Ovary (tissue), 9 donors: ENCODE measurements around the gene ZCCHC8. TPM values are rescaled to one million over a fixed set of nuclear protein-coding genes. Genes with fewer than 3 reads are reported as not detected.

Experiments
- DNase-seq, 5 donors: peaks; one replicate each; pipeline ENCODE4 v3.0.0-alpha.2; 2019 to 2020
- H3K27ac ChIP-seq, 2 donors: fragments of 200-600 bp; one replicate each; pipeline versions ENCODE4 v1.5.1 to v1.8.0; 2019 to 2022
- H3K27me3 ChIP-seq: fragments of 200-600 bp; one replicate; pipeline ENCODE4 v1.8.0; 2022
- H3K36me3 ChIP-seq: fragments of 200-600 bp; sonication (generic); one replicate; pipeline ENCODE4 v1.5.1; 2019
- H3K4me1 ChIP-seq: one replicate; pipeline ENCODE4 v1.8.1; 2013; ENCODE audit warnings: mild to moderate bottlenecking, moderate library complexity; ENCODE audit not compliant: insufficient read depth
- H3K4me3 ChIP-seq: fragments of 200-600 bp; sonication (generic); one replicate; pipeline ENCODE4 v1.5.1; 2017
- H3K9me3 ChIP-seq, 2 donors: fragments of 200-600 bp in 1 of 2; sonication (generic) in 1 of 2; one replicate each; pipeline versions ENCODE4 v1.5.1 to v1.8.1; 2013 to 2019; ENCODE audit warnings: mild to moderate bottlenecking in 1 of 2, moderate library complexity in 1 of 2
- CTCF ChIP-seq, 3 donors: fragments of 450-650 bp in 2 of 3; fragments of 200-600 bp in 1 of 3; IDR thresholded peaks; one replicate each; pipeline versions ENCODE4 v1.5.1 to v1.8.0; 2016 to 2022; ENCODE audit warnings: antibody characterized with exemption in 3 of 3, mild to moderate bottlenecking in 1 of 3
- EP300 ChIP-seq: sonication (generic); formaldehyde crosslinking; IDR thresholded peaks from one replicate; pipeline ENCODE4 v1.6.1; 2017; ENCODE audit warnings: antibody characterized with exemption
- POLR2A ChIP-seq: fragments of 450-650 bp; IDR thresholded peaks from one replicate; pipeline ENCODE4 v1.6.1; 2017; ENCODE audit warnings: antibody characterized with exemption, mild to moderate bottlenecking, moderate library complexity
- WGBS, 3 donors: extraction: QIAGEN DNeasy Blood & Tissue Kit in 1 of 3; methylation state at CpG; one replicate each; pipeline versions ENCODE4 v1.1.5 to v1.1.7; 2013 to 2017; 5-methylcytosine and 5-hydroxymethylcytosine counted together
- intact Hi-C, 4 donors: fragments of 100-400 bp; cut with DNase I; formaldehyde crosslinking; loops; one replicate each; pipeline versions ENCODE4 v1.11.0 to v1.15.1; 2022 to 2023
- polyA plus RNA-seq, 2 donors: library from polyadenylated mRNA; stranded (reverse); fragments of 200-250 nt in 1 of 2; fragments of 350-450 nt in 1 of 2; fragmentation: Illumina TruSeq in 1 of 2; extraction: RNeasy Lipid Tissue Mini Kit (QIAGEN cat#74804) in 1 of 2; gene quantifications; one replicate each; pipeline ENCODE4 v1.2.3, GENCODE V29; 2013 to 2014
- total RNA-seq, 7 donors: library from RNA; depleted of rRNA in 2 of 7; stranded (reverse); fragments of >200 nt in 2 of 7; fragmentation: NEBNext Ultra II Directional in 3 of 7; extraction: Animal tissue kit (Norgen Biotek cat#: 25700) in 3 of 7; gene quantifications; one replicate each; pipeline versions ENCODE4 v1.1.0 to v1.2.4, GENCODE V29; 2016 to 2023
- donor health status: DM: no; HTN: no; CAD: no; lungs with moderate emphysema.
- donor health status: DM: no; HTN: no; CAD: no.
- donor health status: Bipolar disorder and iron deficiency.
- donor health status: DM: yes; HTN: yes; CAD: no.
- donor health status: DM: no; HTN: no; CAD: no.
- donor health status: DM: yes; HTN: yes; CAD: no.

ZCCHC8 gene
- total and polyA plus RNA-seq, 9 donors: 18.0 to 31.8 (median 22.7) TPM

- TF ChIP-seq EP300 (no peak), CTCF (IDR thresholded peaks at IDR 0.05) (no peak), POLR2A (no peak)
- no peaks in the 10 kb centered on the region for H3K36me3 ChIP-seq
- peak overlapping the region in 1 of 2 donors; percentile 94 for H3K27ac ChIP-seq
- H3K4me3 ChIP-seq: peak overlapping the region; percentile 41
- H3K9me3 ChIP-seq: no peaks in the 10 kb centered on the region
- intact Hi-C loops: no loop called here
- H3K4me1 ChIP-seq: peaks cover 7% of the 10 kb centered on the region
- 0 to 1% (median 0%) methylated on average over 21 of the region's 21 CpGs for WGBS, 3 donors
- H3K27me3 ChIP-seq: no peaks in the 10 kb centered on the region
- no peak for DNase-seq
These were observed 26.8 kb upstream of the ZCCHC8 start for GRCh38 chr12:122527478-122527944.

- peaks cover 7% of the 10 kb centered on the region for H3K4me1 ChIP-seq
- intact Hi-C loops: no loop called here
- no peak for TF ChIP-seq CTCF (IDR thresholded peaks at IDR 0.05)
- peak; percentile 97 for TF ChIP-seq POLR2A
- no peak for TF ChIP-seq EP300
- DNase-seq: peak; percentile 95 to 99 (median 96)
- no peaks in the 10 kb centered on the region for H3K36me3 ChIP-seq
- H3K27me3 ChIP-seq: no peaks in the 10 kb centered on the region
- no peaks in the 10 kb centered on the region for H3K9me3 ChIP-seq
- WGBS, 3 donors: 0 to 1% (median 0%) methylated on average over 51 of the region's 51 CpGs
- H3K27ac ChIP-seq: peak within 1 kb of the TSS; percentile 91 to 94
- H3K4me3 ChIP-seq: peak within 1 kb of the TSS; percentile 84
These were observed 26.1 kb upstream of the ZCCHC8 start, which contains the start of the genes KNTC1 and RSRC2 for GRCh38 chr12:122526683-122527477. TSS of gene KNTC1 (plus strand) at chr12:122527249. CDS start at chr12:122530064, 2,815 bp downstream. TSS of gene RSRC2 (minus strand) at chr12:122526936. CDS start at chr12:122526853, 83 bp downstream.

GRCh38 chr12:122523846-122524718, 23.4 kb upstream of the ZCCHC8 start:
- Histone ChIP-seq H3K27ac (no peak overlapping the region), H3K36me3 (no peaks in the 10 kb centered on the region), H3K4me1 (peaks cover 9% of the 10 kb centered on the region), H3K4me3 (peak overlapping the region; percentile 84), H3K9me3 (no peaks in the 10 kb centered on the region), H3K27me3 (no peaks in the 10 kb centered on the region)
- TF ChIP-seq CTCF (IDR thresholded peaks at IDR 0.05) (no peak), POLR2A (no peak)
- no peak for DNase-seq
- intact Hi-C loops: loop anchor here in 1 of 4 donors (2.0 kb wide), 1 partner anchor 23 kb away; the partner anchor contains the start of gene ZCCHC8
- WGBS, 3 donors: 10 to 11% (median 10%) methylated on average over 8 of the region's 8 CpGs

GRCh38 chr12:122523280-122523679, 22.5 kb upstream of the ZCCHC8 start:
- no peaks in the 10 kb centered on the region for H3K27me3 ChIP-seq
- no peaks in the 10 kb centered on the region for H3K36me3 ChIP-seq
- no peak overlapping the region for H3K4me3 ChIP-seq
- no peak for TF ChIP-seq POLR2A
- no peak for TF ChIP-seq EP300
- TF ChIP-seq CTCF (IDR thresholded peaks at IDR 0.05): no peak
- H3K4me1 ChIP-seq: peaks cover 9% of the 10 kb centered on the region
- 29 to 45% (median 33%) methylated on average over 8 of the region's 8 CpGs for WGBS, 3 donors
- H3K9me3 ChIP-seq: no peaks in the 10 kb centered on the region
- intact Hi-C loops: no loop called here
- H3K27ac ChIP-seq: no peak overlapping the region
- no peak for DNase-seq
